Measurements from ENCODE around the gene COMMD4.

GRCh38 chr15:75360391-75360790 is 24.5 kb downstream of the COMMD4 start:
- TF ChIP-seq EZH2 (IDR thresholded peaks at IDR 0.05; ENCODE audit: low read length, unreplicated experiment) = no peak
- TF ChIP-seq, protein P1, sequence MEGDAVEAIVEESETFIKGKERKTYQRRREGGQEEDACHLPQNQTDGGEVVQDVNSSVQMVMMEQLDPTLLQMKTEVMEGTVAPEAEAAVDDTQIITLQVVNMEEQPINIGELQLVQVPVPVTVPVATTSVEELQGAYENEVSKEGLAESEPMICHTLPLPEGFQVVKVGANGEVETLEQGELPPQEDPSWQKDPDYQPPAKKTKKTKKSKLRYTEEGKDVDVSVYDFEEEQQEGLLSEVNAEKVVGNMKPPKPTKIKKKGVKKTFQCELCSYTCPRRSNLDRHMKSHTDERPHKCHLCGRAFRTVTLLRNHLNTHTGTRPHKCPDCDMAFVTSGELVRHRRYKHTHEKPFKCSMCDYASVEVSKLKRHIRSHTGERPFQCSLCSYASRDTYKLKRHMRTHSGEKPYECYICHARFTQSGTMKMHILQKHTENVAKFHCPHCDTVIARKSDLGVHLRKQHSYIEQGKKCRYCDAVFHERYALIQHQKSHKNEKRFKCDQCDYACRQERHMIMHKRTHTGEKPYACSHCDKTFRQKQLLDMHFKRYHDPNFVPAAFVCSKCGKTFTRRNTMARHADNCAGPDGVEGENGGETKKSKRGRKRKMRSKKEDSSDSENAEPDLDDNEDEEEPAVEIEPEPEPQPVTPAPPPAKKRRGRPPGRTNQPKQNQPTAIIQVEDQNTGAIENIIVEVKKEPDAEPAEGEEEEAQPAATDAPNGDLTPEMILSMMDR (conservative IDR thresholded peaks at IDR 0.05; ENCODE audit: low read depth, low read length) = no peak

Measured in PC-3 (cell line).